GM12878 (cell line): Measurements from ENCODE around the gene GPR26. TPM values are rescaled to one million over a fixed set of nuclear protein-coding genes. Genes with fewer than 3 reads are reported as not detected.

ENCODE experiments used
- ATAC-seq: fragments of 200-7000 bp; cut with Tn5 transposase; 3 replicates; pipeline ENCODE4 v1.9.1; 2020; ENCODE audit warnings: mild to moderate bottlenecking, moderate library complexity
- BruUV-seq: library from RNA; stranded (reverse); fragments of 400-500 nt; replicated peaks from 2 replicates; lab custom pipeline; 2021; lab: Mats Ljungman, UMichigan
- CTCF ChIA-PET: fragments of 300-600 bp; sonication (Branson Sonifier 250); formaldehyde crosslinking; extraction: SDS; loops from one replicate; lab custom pipeline; 2021; ENCODE audit warnings: inconsistent platforms; lab: Yijun Ruan, JAX
- POLR2A ChIA-PET: fragments of 350-600 bp; formaldehyde crosslinking; extraction: SDS; loops from one replicate; lab custom pipeline; 2021; ENCODE audit warnings: inconsistent platforms; lab: Charles Lee
- RAD21 ChIA-PET: fragments of 300-600 bp; sonication (Branson Sonifier 250); formaldehyde crosslinking; loops from one replicate; lab custom pipeline; 2023; ENCODE audit warnings: antibody characterized with exemption; ENCODE audit not compliant: unreplicated experiment; lab: Charles Lee
- SMC1A ChIA-PET: fragments of 300-600 bp; sonication (Branson Sonifier 250); formaldehyde crosslinking; loops from one replicate; lab custom pipeline; 2023; ENCODE audit not compliant: unreplicated experiment, uncharacterized antibody; lab: Charles Lee
- DNase-seq: peaks from one replicate; pipeline ENCODE4 v3.0.0-alpha.2; 2011; ENCODE audit warnings: low read depth, low spot score
- FAIRE-seq: peaks from 3 replicates; lab custom pipeline; 2011; peaks lifted over from hg19 to GRCh38; lab: Jason Lieb, UNC
- H2AFZ ChIP-seq: 2 replicates; pipeline ENCODE4 v1.6.0; 2011; ENCODE audit warnings: low read depth, low read length, control low read depth; ENCODE audit not compliant: control insufficient read depth
- H3K27ac ChIP-seq: 2 replicates; pipeline ENCODE4 v1.5.1; 2011; ENCODE audit warnings: control low read depth; ENCODE audit not compliant: control insufficient read depth, insufficient read depth
- H3K27me3 ChIP-seq, 2 experiments: replicated peaks in 1 of 2; 2 replicates each; pipeline versions ENCODE4 v1.6.0 to v1.6.1; 2011; ENCODE audit warnings: low read length in 1 of 2; ENCODE audit not compliant: control insufficient read depth in 2 of 2, insufficient read depth in 2 of 2
- H3K36me3 ChIP-seq, 2 experiments: 2 replicates each; pipeline ENCODE4 v1.5.1; 2011; ENCODE audit warnings: low read length in 1 of 2; ENCODE audit not compliant: control insufficient read depth in 2 of 2, insufficient read depth in 2 of 2
- H3K4me1 ChIP-seq: 2 replicates; pipeline ENCODE4 v1.6.1; 2011; ENCODE audit warnings: mild to moderate bottlenecking, low read length, moderate library complexity, mixed read lengths; ENCODE audit not compliant: control insufficient read depth, insufficient read depth
- H3K4me2 ChIP-seq: 2 replicates; pipeline ENCODE4 v1.6.0; 2011; ENCODE audit warnings: control low read depth; ENCODE audit not compliant: control insufficient read depth, insufficient read depth
- H3K4me3 ChIP-seq: fragments of 200-600 bp; sonication (generic); 2 replicates; pipeline ENCODE4 v1.5.1; 2016
- H3K79me2 ChIP-seq: 2 replicates; pipeline ENCODE4 v1.6.0; 2011; ENCODE audit warnings: low read length; ENCODE audit not compliant: control insufficient read depth, insufficient read depth
- H3K9ac ChIP-seq: 2 replicates; pipeline ENCODE4 v1.8.0; 2011; ENCODE audit warnings: low read length, control low read depth, mixed read lengths; ENCODE audit not compliant: control insufficient read depth, insufficient read depth
- H3K9me3 ChIP-seq: replicated peaks from 3 replicates; pipeline ENCODE4 v1.5.1; 2011; ENCODE audit warnings: mild to moderate bottlenecking, low read length; ENCODE audit not compliant: control insufficient read depth, insufficient read depth
- H4K20me1 ChIP-seq: 2 replicates; pipeline ENCODE4 v1.6.0; 2011; ENCODE audit not compliant: control insufficient read depth, insufficient read depth
- CEBPB ChIP-seq, 2 experiments: fragments of 150-350 bp in 1 of 2; IDR thresholded peaks; 2 replicates each; pipeline ENCODE4 v1.6.1; 2012 to 2014; ENCODE audit warnings: low read depth in 2 of 2, low read length in 2 of 2, borderline replicate concordance in 1 of 2, inconsistent platforms in 1 of 2
- E2F8 ChIP-seq: fragments of 450-650 bp; IDR thresholded peaks from 2 replicates; pipeline ENCODE4 v1.6.1; 2018; ENCODE audit warnings: mild to moderate bottlenecking, low read depth, moderate library complexity; ENCODE audit not compliant: partially characterized antibody
- IRF4 ChIP-seq: IDR thresholded peaks from 2 replicates; pipeline ENCODE4 v1.6.1; 2011; ENCODE audit warnings: low read depth, low read length
- IRF5 ChIP-seq: fragments of 450-650 bp; IDR thresholded peaks from 2 replicates; pipeline ENCODE4 v1.6.1; 2017; ENCODE audit warnings: borderline replicate concordance
- KDM1A ChIP-seq: fragments of 200-600 bp; sonication (generic); IDR thresholded peaks from 2 replicates; pipeline ENCODE4 v1.6.1; 2016; ENCODE audit warnings: borderline replicate concordance
- MEF2B ChIP-seq: fragments of 450-650 bp; IDR thresholded peaks from 2 replicates; pipeline ENCODE4 v1.6.1; 2018; ENCODE audit warnings: mild to moderate bottlenecking, moderate library complexity; ENCODE audit not compliant: partially characterized antibody, poor library complexity, severe bottlenecking
- MTA2 ChIP-seq: fragments of 450-650 bp; IDR thresholded peaks from 2 replicates; pipeline ENCODE4 v1.6.1; 2016; ENCODE audit warnings: low read depth, mild to moderate bottlenecking, moderate library complexity
- NBN ChIP-seq: fragments of 450-650 bp; IDR thresholded peaks from 2 replicates; pipeline ENCODE4 v1.6.1; 2016
- NFYA ChIP-seq: IDR thresholded peaks from 2 replicates; pipeline ENCODE4 v1.6.1; 2011; ENCODE audit warnings: low read depth, mild to moderate bottlenecking, low read length, improper control_type of control experiment, borderline replicate concordance
- SIX5 ChIP-seq: IDR thresholded peaks from 2 replicates; pipeline ENCODE4 v1.6.1; 2011; ENCODE audit warnings: mild to moderate bottlenecking, low read depth, low read length, moderate library complexity; ENCODE audit not compliant: severe bottlenecking
- SMC3 ChIP-seq: IDR thresholded peaks from 2 replicates; pipeline ENCODE4 v1.6.1; 2011; ENCODE audit warnings: low read length, improper control_type of control experiment, borderline replicate concordance
- USF2 ChIP-seq: IDR thresholded peaks from 2 replicates; pipeline ENCODE4 v1.6.1; 2011; ENCODE audit warnings: low read depth, low read length, improper control_type of control experiment, borderline replicate concordance
- ZBTB40 ChIP-seq: fragments of 450-650 bp; IDR thresholded peaks from 2 replicates; pipeline ENCODE4 v1.6.1; 2016; ENCODE audit warnings: mild to moderate bottlenecking, moderate library complexity, borderline replicate concordance
- ZNF384 ChIP-seq: IDR thresholded peaks from 2 replicates; pipeline ENCODE4 v1.6.1; 2012; ENCODE audit warnings: low read depth, mild to moderate bottlenecking, low read length, improper control_type of control experiment, borderline replicate concordance
- WGBS: methylation state at CpG from one replicate; pipeline ENCODE4 v1.1.6; 2016; ENCODE audit warnings: low lambda C conversion rate; ENCODE audit not compliant: insufficient replicate concordance, insufficient coverage; ENCODE audit errors: missing lambda C conversion rate; 5-methylcytosine and 5-hydroxymethylcytosine counted together
- in situ Hi-C: fragments of 300-500 bp; cut with MboI; formaldehyde crosslinking; loops from 9 replicates; pipeline ENCODE4 v1.14.3; 2018; ENCODE audit warnings: mixed read lengths
- intact Hi-C: fragments of 100-400 bp; cut with micrococcal nuclease; formaldehyde crosslinking; loops from one replicate; pipeline ENCODE4 v1.14.2; 2022; ENCODE audit not compliant: unreplicated experiment
- polyA plus RNA-seq, 11 experiments: library from polyadenylated mRNA; depleted of rRNA in 4 of 11; unstranded in 6 of 11; stranded (reverse) in 5 of 11; fragments of >200 nt; fragmentation: Nextera tagmentation in 4 of 11; fragmentation: Illumina TruSeq in 1 of 11; extraction: Ambion mirVana in 4 of 11; extraction: Trizol in 1 of 11; gene quantifications; 1 replicate in 1 of 11; 2 replicates in 10 of 11; pipeline versions ENCODE4 v1.2.1 to v1.2.3, GENCODE V29; 2011 to 2016; ENCODE audit warnings: inconsistent platforms in 2 of 11, missing spikeins in 2 of 11, low read depth in 1 of 11
- total RNA-seq, 4 experiments: library from RNA; depleted of rRNA in 3 of 4; stranded (reverse); fragments of >200 nt in 3 of 4; fragmentation: Illumina TruSeq in 1 of 4; extraction: Trizol in 1 of 4; gene quantifications; 2 replicates each; pipeline versions ENCODE4 v1.2.1 to v1.2.3, GENCODE V29; 2013 to 2021

GPR26 gene
- total and polyA plus RNA-seq, 10 of the 15 experiments (the other 5 are each of a cell fraction or from before 2014, with no cell fraction given): 0.01 to 0.03 TPM; not detected in 8

- FAIRE-seq (no peak), ATAC-seq (no peak), DNase-seq (no peak)
- in situ Hi-C loops: no loop called here
- no peaks in the 10 kb centered on the region for H3K36me3 ChIP-seq
- BruUV-seq: no TSS peak
- RAD21 ChIA-PET: no interaction called here
- no peaks in the 10 kb centered on the region for H3K79me2 ChIP-seq
- peaks cover 0 to 4% of the 10 kb centered on the region in 2 experiments; a peak in 3 of 4 replicates for H3K27me3 ChIP-seq
- SMC1A ChIA-PET: no interaction called here
- H3K27ac ChIP-seq: no peak overlapping the region
- intact Hi-C loops: no loop called here
- no peak overlapping the region for H3K4me2 ChIP-seq
- CTCF ChIA-PET: no interaction called here
- WGBS: 62% methylated on average over 42 of the region's 47 CpGs
- H3K9me3 ChIP-seq: no peaks in the 10 kb centered on the region
- no peak overlapping the region for H3K4me3 ChIP-seq
- POLR2A ChIA-PET: no interaction called here
- no peak overlapping the region for H2AFZ ChIP-seq
- no peaks in the 10 kb centered on the region for H3K4me1 ChIP-seq
- TF ChIP-seq KDM1A (no peak), SIX5 (no peak), MTA2 (no peak), ZBTB40 (no peak), IRF4 (no peak), E2F8 (no peak), ZNF384 (no peak), SMC3 (no peak), CEBPB (IDR thresholded peaks at IDR 0.05; ENCODE audit: borderline replicate concordance in 1 of 2, low read depth in 2 of 2, low read length in 2 of 2) (no peak), USF2 (no peak), NBN (no peak), NFYA (no peak), MEF2B (no peak), IRF5 (no peak)
- no peaks in the 10 kb centered on the region for H4K20me1 ChIP-seq
- no peak overlapping the region for H3K9ac ChIP-seq
Observed at GRCh38 chr10:123665491-123666286, 466 bp upstream of the GPR26 start.
